Duodenal mucosa (tissue), 2 donors: Measurements from ENCODE around the gene SEMA7A.
A peak's percentile ranks its signal among the peaks of the same experiment; 100 is the strongest.

Source experiments
- H3K27ac ChIP-seq: one replicate; pipeline ENCODE4 v1.7.0; 2013; ENCODE audit warnings: low read depth, low read length
- H3K27me3 ChIP-seq, 2 donors: one replicate each; pipeline ENCODE4 v1.7.0; 2013; ENCODE audit warnings: low read length in 2 of 2, control low read depth in 1 of 2; ENCODE audit not compliant: insufficient read depth in 2 of 2, control insufficient read depth in 1 of 2
- H3K36me3 ChIP-seq, 2 donors: one replicate each; pipeline ENCODE4 v1.7.0; 2013; ENCODE audit warnings: low read length in 2 of 2, control low read depth in 1 of 2; ENCODE audit not compliant: insufficient read depth in 2 of 2, control insufficient read depth in 1 of 2
- H3K4me1 ChIP-seq, 2 donors: one replicate each; pipeline ENCODE4 v1.7.0; 2013; ENCODE audit warnings: low read length in 2 of 2, control low read depth in 1 of 2; ENCODE audit not compliant: insufficient read depth in 2 of 2, control insufficient read depth in 1 of 2
- H3K4me3 ChIP-seq, 2 donors: one replicate each; pipeline ENCODE4 v1.7.0; 2013; ENCODE audit warnings: low read length in 2 of 2, low read depth in 1 of 2
- H3K9ac ChIP-seq, 2 donors: one replicate each; pipeline ENCODE4 v1.7.0; 2013; ENCODE audit warnings: low read length in 2 of 2, low read depth in 1 of 2
- H3K9me3 ChIP-seq, 2 donors: one replicate each; pipeline ENCODE4 v1.7.0; 2013; ENCODE audit warnings: low read length in 2 of 2, control low read depth in 1 of 2; ENCODE audit not compliant: control insufficient read depth in 1 of 2

Gene SEMA7A

GRCh38 chr15:74378848-74379247 is 54.9 kb downstream of the SEMA7A start:
- Histone ChIP-seq H3K36me3 (no peaks in the 10 kb centered on the region), H3K4me1 (peaks cover 9 to 22% of the 10 kb centered on the region in 2 donors), H3K9me3 (no peaks in the 10 kb centered on the region), H3K27ac (no peak overlapping the region), H3K27me3 (no peaks in the 10 kb centered on the region), H3K4me3 (no peak overlapping the region), H3K9ac (no peak overlapping the region)

DNA sequence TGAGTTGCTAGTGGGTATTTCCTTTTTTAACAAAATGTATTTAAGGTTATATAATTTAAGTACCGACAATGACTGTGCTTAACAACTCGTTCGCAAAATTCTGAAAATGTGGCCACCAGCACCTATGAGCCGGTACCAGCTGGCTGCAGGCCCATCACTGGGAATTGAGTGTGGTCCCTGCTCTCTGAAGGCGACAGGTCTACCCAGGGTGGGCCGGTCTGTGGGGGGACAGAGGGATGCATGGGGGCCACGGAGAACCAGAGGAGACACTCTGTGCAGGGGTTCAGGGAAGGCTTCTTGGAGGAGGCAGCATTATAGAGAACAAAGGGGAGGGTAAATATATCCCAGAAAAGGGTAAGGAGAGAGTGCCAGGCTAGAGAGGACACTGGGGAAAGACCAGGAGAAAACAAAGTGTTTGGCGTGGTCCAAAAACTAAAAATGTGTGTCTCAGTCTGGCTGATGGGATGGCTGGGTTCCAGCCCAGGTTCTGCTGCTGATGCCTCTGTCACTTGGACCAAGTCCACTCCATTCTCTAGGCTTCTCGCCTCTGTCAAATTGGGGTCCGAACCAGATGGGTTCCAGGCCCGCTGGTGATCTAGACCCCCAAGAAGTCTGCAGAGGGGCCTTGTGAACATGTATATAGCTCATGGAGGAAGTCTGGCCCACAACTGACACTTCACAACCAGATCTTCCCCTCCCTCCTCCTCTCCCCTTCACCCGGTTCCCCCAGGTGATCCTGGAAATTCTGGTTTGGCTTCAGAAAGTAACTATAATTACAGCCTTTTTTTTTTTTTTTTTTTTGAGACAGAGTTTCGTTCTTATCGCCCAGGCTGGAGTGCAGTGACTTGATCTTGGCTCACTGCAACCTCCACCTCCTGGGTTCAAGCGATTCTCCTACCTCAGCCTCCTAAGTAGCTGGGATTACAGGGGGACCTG is 55.7 kb downstream of the SEMA7A start:
- H3K27ac ChIP-seq: no peak overlapping the region
- no peaks in the 10 kb centered on the region for H3K27me3 ChIP-seq
- H3K9ac ChIP-seq: no peak overlapping the region
- peaks cover 8 to 27% of the 10 kb centered on the region in 2 donors for H3K4me1 ChIP-seq
- H3K9me3 ChIP-seq: no peaks in the 10 kb centered on the region
- no peaks in the 10 kb centered on the region for H3K36me3 ChIP-seq
- H3K4me3 ChIP-seq: no peak overlapping the region

DNA sequence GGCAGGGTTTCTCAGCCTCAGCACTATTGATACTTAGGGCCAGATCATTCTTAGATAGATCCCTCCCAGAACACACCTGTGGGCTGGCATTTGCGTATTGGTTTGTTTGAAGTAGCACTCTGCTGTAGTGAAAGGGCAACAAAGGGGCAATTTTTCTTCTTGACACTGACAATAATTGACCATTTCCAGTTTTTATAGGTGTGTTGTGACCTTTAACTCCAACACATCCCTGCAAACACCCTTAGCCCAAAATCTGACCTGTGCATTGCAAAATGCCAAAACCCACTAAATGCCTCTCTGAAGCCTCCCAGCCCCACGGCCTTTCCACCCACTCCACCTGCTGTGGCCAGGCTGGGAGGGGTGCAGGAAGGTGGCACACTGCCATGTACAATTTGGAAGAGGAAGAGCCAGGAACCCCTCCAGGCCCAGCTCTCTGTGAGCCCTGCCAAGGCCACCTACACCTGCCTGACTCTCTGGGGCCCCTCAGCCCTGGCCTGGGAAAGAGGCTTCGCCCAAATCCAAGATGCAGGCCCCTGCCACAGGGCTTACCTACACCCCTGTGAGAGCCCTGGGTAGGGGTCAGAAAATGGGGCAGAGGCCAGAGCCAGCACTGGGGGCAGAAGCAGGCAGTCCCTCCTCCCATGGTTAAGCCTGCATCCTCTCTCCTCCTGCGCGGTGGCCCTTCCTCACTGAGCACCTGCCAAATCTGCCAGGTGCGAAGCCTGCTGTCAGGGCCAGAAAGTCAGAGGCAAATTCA is 56.8 kb downstream of the SEMA7A start:
- no peak overlapping the region for H3K27ac ChIP-seq
- no peak overlapping the region for H3K4me3 ChIP-seq
- H3K36me3 ChIP-seq: no peaks in the 10 kb centered on the region
- H3K9ac ChIP-seq: no peak overlapping the region
- H3K4me1 ChIP-seq: peaks cover 8 to 25% of the 10 kb centered on the region in 2 donors
- H3K9me3 ChIP-seq: no peaks in the 10 kb centered on the region
- no peaks in the 10 kb centered on the region for H3K27me3 ChIP-seq

DNA sequence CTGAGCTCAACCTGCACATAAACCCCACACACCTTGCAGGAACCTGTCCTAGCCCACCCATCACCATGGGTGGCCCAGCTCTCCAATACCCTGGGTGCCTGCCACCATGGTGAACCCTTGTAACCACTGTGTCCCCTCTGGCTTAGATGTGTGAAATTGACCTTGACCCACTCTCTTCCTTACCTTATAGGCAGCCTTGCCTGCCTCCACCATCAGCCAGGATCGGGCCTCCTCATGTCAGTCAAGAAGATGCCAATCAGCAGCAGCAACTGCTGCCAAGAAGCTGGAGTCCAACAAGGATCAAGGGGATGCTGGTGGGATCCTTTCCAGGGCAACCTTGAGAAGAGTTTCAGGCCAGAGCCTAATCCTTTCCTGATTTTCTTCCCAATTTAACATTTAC is 57.5 kb downstream of the SEMA7A start:
- Histone ChIP-seq H3K36me3 (no peaks in the 10 kb centered on the region), H3K4me1 (peaks cover 8 to 25% of the 10 kb centered on the region in 2 donors), H3K9ac (no peak overlapping the region), H3K4me3 (no peak overlapping the region), H3K27me3 (no peaks in the 10 kb centered on the region), H3K9me3 (no peaks in the 10 kb centered on the region), H3K27ac (no peak overlapping the region)

- no peaks in the 10 kb centered on the region for H3K36me3 ChIP-seq
- no peaks in the 10 kb centered on the region for H3K9me3 ChIP-seq
- H3K9ac ChIP-seq: no peak overlapping the region
- H3K27me3 ChIP-seq: no peaks in the 10 kb centered on the region
- H3K4me3 ChIP-seq: no peak overlapping the region
- H3K27ac ChIP-seq: no peak overlapping the region
- H3K4me1 ChIP-seq: peaks cover 8 to 25% of the 10 kb centered on the region in 2 donors
Observed at GRCh38 chr15:74375303-74375693, 58.5 kb downstream of the SEMA7A start.

DNA sequence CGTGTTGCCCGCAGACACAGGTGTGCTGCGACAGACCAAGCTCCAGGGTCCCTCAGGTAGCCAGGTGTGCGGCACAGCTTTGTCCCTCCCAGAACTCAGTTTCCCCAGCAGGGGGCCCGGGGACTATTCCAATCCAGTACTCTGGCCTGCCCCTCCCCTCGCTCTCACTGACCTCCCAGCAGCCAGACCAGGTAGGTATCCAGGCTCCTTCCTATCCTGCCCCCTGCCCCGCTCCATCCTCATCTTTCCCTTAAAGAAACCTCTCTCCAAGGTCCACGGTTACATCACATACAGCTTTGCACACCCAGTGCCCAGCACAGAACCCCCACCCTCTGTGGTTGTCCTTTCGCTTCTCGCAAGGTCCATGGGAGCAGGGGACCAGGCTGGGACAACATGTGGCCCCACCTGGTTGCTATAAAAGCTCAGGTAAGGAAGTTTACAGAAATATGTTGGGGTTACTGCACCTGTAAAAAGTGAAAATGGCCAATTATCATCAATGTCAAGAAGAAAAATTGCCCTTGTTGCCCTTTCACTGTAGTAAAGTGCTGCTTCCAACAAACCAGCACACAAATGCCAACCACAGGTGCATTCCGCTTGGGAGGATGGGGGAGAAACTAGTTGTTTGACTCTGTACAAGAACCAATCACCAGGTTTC is 59.0 kb downstream of the SEMA7A start:
- Histone ChIP-seq H3K9me3 (no peaks in the 10 kb centered on the region), H3K9ac (peak overlapping the region in 1 of 2 donors; percentile 15), H3K4me3 (peak overlapping the region; percentile 48 to 86), H3K27me3 (no peaks in the 10 kb centered on the region), H3K36me3 (no peaks in the 10 kb centered on the region), H3K4me1 (peaks cover 8 to 25% of the 10 kb centered on the region in 2 donors), H3K27ac (no peak overlapping the region)

DNA sequence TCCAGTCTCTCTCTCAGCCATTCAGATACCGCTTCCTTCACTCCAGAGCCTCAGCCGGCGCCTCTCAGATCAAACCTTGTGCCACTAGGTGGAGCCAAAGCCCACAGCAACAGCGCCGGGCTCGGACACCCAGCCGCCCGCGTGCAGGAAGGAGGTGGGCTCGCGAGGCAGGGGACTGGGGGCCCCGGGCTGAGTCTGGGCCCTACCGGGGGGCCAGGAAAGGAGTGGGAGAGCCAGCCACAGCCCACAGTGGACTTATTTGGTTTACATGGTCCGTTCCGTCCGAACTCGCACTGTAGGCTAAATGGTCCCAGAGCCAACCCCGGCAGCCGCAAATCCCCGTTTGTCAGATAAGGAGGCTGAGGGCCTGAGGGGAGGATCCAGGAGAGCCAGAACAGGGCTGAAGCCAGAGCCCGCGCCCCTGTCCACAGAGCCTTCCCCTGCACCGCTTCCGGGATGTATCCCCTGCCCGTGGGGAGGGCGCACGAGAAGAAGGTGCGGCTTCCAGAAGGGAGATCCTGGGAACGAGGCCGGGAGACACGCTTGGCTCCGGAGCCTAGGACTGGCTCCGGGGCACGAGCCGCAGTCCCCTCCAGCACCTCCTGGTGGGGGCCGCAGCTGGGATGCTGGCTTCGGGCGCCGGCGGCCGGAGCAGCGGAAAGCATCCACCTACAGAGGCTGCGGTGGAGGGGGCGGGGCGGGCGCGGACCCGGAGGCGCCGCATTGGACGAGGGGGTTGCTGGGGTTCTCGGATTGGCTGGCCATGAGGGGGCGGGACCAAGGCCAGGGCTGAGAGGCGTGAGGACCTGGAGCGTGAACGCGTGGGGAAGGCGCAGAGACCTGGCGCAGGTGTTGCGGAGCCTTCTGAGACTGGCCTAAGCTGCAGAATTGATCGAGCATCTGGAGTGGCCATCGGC is 59.8 kb downstream of the SEMA7A start:
- H3K4me1 ChIP-seq: peaks cover 8 to 22% of the 10 kb centered on the region in 2 donors
- H3K27me3 ChIP-seq: peaks cover 0 to 4% of the 10 kb centered on the region in 2 donors
- peak overlapping the region; percentile 79 to 86 for H3K4me3 ChIP-seq
- no peaks in the 10 kb centered on the region for H3K36me3 ChIP-seq
- H3K27ac ChIP-seq: no peak overlapping the region
- H3K9me3 ChIP-seq: no peaks in the 10 kb centered on the region
- H3K9ac ChIP-seq: peak overlapping the region; percentile 18 to 49

DNA sequence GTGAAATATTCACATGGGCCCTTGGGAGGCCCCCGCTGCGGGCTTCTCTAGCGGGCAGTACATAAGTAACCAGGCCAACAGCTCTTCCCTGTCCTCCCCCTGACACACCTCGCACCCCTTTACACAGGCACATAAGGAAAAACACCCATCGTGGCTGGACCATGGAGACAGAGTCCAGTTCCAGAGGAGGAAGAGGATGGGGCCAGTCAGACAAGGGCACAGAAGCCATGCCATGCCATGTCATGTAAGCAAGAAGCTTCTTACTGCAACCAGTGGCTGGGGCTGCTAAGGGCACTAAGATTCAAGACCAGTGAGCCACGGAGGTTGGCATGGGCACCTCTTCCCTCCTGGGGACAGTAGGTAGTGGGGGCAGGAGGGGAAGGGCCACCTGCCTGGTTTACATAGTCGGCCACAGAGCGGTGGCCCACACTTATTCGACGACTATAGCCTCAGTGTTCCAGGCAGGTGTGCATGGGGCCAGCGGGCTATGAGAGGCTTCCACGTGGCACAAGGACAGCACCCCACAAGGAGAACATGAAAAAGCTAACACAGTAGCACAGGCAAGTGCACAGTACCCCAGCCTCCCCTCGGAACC is 60.6 kb downstream of the SEMA7A start:
- H3K4me1 ChIP-seq: peaks cover 8 to 20% of the 10 kb centered on the region in 2 donors
- no peaks in the 10 kb centered on the region for H3K9me3 ChIP-seq
- no peaks in the 10 kb centered on the region for H3K36me3 ChIP-seq
- H3K27ac ChIP-seq: no peak overlapping the region
- peaks cover 0 to 7% of the 10 kb centered on the region in 2 donors for H3K27me3 ChIP-seq
- H3K4me3 ChIP-seq: peak overlapping the region in 1 of 2 donors; percentile 79
- H3K9ac ChIP-seq: no peak overlapping the region

DNA sequence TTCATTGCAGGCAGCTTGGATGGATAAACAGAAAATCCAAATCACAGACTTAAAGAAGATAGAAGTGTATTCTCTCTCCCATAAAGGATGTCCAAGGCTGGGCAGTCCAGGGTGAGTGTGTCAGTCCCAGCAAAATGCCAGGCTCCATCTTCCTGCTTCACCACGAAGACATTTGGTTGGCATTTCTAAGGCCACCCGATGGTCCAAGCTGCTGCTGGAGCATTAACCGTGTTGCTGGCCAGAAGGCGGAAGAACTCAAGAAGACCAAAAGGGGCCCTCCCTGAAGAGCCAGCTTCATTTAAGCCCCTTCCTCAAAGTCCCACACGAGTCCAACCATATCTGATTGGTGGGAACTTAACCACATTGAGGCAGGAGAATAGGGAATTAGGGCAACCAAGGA is 63.3 kb downstream of the SEMA7A start:
- no peak overlapping the region for H3K9ac ChIP-seq
- no peaks in the 10 kb centered on the region for H3K9me3 ChIP-seq
- H3K27ac ChIP-seq: no peak overlapping the region
- no peak overlapping the region for H3K4me3 ChIP-seq
- H3K36me3 ChIP-seq: no peaks in the 10 kb centered on the region
- H3K4me1 ChIP-seq: peaks cover 8 to 20% of the 10 kb centered on the region in 2 donors
- H3K27me3 ChIP-seq: peaks cover 11 to 25% of the 10 kb centered on the region in 2 donors
